ENCODE data around the gene AQP2.

Gene AQP2

GRCh38 chr12:49973361-49973830 lies 22.9 kb downstream of the AQP2 start:
- H3K9me2 ChIP-seq (ENCODE audit: low read depth, low read length) = no peaks in the 10 kb centered on the region
- no peak overlapping the region for H3K4me3 ChIP-seq (ENCODE audit: low read depth, low read length, poor library complexity, severe bottlenecking)
- no peak overlapping the region for H3K27ac ChIP-seq (ENCODE audit: low read depth, low read length, poor library complexity, severe bottlenecking)
- no peaks in the 10 kb centered on the region for H3K79me2 ChIP-seq (ENCODE audit: insufficient read depth, low read length)
- H2AFZ ChIP-seq (ENCODE audit: low read length) = no peak overlapping the region
- no peaks in the 10 kb centered on the region for H3K9me3 ChIP-seq (ENCODE audit: low read length)
- no peak overlapping the region for H3K4me2 ChIP-seq (ENCODE audit: low read length)
- no peaks in the 10 kb centered on the region for H3K4me1 ChIP-seq (ENCODE audit: insufficient read depth, low read length, severe bottlenecking)
- H3K36me3 ChIP-seq (ENCODE audit: insufficient read depth, low read length) = no peaks in the 10 kb centered on the region
- H3K27me3 ChIP-seq (ENCODE audit: insufficient read depth, low read length) = no peaks in the 10 kb centered on the region
- no peak overlapping the region for H3K9ac ChIP-seq (ENCODE audit: low read length)
- TF ChIP-seq EZH2 (IDR thresholded peaks at IDR 0.05; ENCODE audit: borderline replicate concordance, low read length) = no peak
- TF ChIP-seq, protein P1, sequence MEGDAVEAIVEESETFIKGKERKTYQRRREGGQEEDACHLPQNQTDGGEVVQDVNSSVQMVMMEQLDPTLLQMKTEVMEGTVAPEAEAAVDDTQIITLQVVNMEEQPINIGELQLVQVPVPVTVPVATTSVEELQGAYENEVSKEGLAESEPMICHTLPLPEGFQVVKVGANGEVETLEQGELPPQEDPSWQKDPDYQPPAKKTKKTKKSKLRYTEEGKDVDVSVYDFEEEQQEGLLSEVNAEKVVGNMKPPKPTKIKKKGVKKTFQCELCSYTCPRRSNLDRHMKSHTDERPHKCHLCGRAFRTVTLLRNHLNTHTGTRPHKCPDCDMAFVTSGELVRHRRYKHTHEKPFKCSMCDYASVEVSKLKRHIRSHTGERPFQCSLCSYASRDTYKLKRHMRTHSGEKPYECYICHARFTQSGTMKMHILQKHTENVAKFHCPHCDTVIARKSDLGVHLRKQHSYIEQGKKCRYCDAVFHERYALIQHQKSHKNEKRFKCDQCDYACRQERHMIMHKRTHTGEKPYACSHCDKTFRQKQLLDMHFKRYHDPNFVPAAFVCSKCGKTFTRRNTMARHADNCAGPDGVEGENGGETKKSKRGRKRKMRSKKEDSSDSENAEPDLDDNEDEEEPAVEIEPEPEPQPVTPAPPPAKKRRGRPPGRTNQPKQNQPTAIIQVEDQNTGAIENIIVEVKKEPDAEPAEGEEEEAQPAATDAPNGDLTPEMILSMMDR (IDR thresholded peaks at IDR 0.05; ENCODE audit: low read length) = no peak
- no peaks in the 10 kb centered on the region for H4K20me1 ChIP-seq (ENCODE audit: insufficient read depth, low read length)
- H3F3A ChIP-seq (ENCODE audit: insufficient read depth, low read length) = no peaks in the 10 kb centered on the region

DNA sequence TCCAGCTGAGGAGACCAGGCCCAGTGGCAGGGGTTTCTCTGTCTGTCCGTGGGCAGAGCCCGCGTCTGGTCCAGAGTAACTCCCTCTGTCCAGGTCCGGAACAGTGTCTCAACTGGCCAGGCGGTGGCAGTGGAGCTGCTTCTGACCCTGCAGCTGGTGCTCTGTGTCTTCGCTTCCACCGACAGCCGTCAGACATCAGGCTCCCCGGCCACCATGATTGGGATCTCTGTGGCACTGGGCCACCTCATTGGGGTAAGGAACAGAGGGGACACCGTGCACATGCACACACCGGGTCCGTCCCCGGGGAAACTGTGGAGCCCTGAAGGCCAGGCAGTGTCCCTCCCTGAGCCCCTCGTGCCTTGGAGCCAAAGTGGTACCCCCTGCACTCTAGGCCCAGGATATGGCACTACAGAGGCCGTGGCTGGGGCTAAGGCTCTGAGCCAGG lies 23.7 kb downstream of the AQP2 start:
- Histone ChIP-seq H3K4me3 (ENCODE audit: low read depth, low read length, poor library complexity, severe bottlenecking) (no peak overlapping the region), H3K79me2 (ENCODE audit: insufficient read depth, low read length) (no peaks in the 10 kb centered on the region), H3K27ac (ENCODE audit: low read depth, low read length, poor library complexity, severe bottlenecking) (no peak overlapping the region), H3K9ac (ENCODE audit: low read length) (no peak overlapping the region), H3F3A (ENCODE audit: insufficient read depth, low read length) (no peaks in the 10 kb centered on the region), H4K20me1 (ENCODE audit: insufficient read depth, low read length) (no peaks in the 10 kb centered on the region), H3K9me3 (ENCODE audit: low read length) (no peaks in the 10 kb centered on the region), H3K27me3 (ENCODE audit: insufficient read depth, low read length) (no peaks in the 10 kb centered on the region), H3K4me1 (ENCODE audit: insufficient read depth, low read length, severe bottlenecking) (no peaks in the 10 kb centered on the region), H3K9me2 (ENCODE audit: low read depth, low read length) (no peaks in the 10 kb centered on the region), H3K4me2 (ENCODE audit: low read length) (no peak overlapping the region), H3K36me3 (ENCODE audit: insufficient read depth, low read length) (no peaks in the 10 kb centered on the region), H2AFZ (ENCODE audit: low read length) (no peak overlapping the region)
- no peak for TF ChIP-seq EZH2 (IDR thresholded peaks at IDR 0.05; ENCODE audit: borderline replicate concordance, low read length)
- TF ChIP-seq, protein P1 (IDR thresholded peaks at IDR 0.05; ENCODE audit: low read length) = peak; percentile 14; the same call in 1 of the 2 replicates

GRCh38 chr12:49974677-49975317 lies 24.3 kb downstream of the AQP2 start:
- Histone ChIP-seq H3F3A (ENCODE audit: insufficient read depth, low read length) (no peaks in the 10 kb centered on the region), H3K4me1 (ENCODE audit: insufficient read depth, low read length, severe bottlenecking) (no peaks in the 10 kb centered on the region), H3K9me3 (ENCODE audit: low read length) (no peaks in the 10 kb centered on the region), H3K27ac (ENCODE audit: low read depth, low read length, poor library complexity, severe bottlenecking) (no peak overlapping the region), H3K79me2 (ENCODE audit: insufficient read depth, low read length) (no peaks in the 10 kb centered on the region), H3K27me3 (ENCODE audit: insufficient read depth, low read length) (no peaks in the 10 kb centered on the region), H3K36me3 (ENCODE audit: insufficient read depth, low read length) (no peaks in the 10 kb centered on the region), H3K9ac (ENCODE audit: low read length) (no peak overlapping the region), H2AFZ (ENCODE audit: low read length) (no peak overlapping the region), H3K9me2 (ENCODE audit: low read depth, low read length) (no peaks in the 10 kb centered on the region), H3K4me3 (ENCODE audit: low read depth, low read length, poor library complexity, severe bottlenecking) (no peak overlapping the region), H4K20me1 (ENCODE audit: insufficient read depth, low read length) (no peaks in the 10 kb centered on the region), H3K4me2 (ENCODE audit: low read length) (no peak overlapping the region)
- TF ChIP-seq, protein P1 (IDR thresholded peaks at IDR 0.05; ENCODE audit: low read length) = no peak
- no peak for TF ChIP-seq EZH2 (IDR thresholded peaks at IDR 0.05; ENCODE audit: borderline replicate concordance, low read length)

All from OCI-LY1 (cell line).